ENCODE results near the gene PRR15L.
"Not testable (repeated sequence)": the region's sequence is repeated elsewhere in the genome, so short reads cannot be mapped to it uniquely, and the experiment has no call there.

The PRR15L gene, protein sequence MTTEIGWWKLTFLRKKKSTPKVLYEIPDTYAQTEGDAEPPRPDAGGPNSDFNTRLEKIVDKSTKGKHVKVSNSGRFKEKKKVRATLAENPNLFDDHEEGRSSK

DNA sequence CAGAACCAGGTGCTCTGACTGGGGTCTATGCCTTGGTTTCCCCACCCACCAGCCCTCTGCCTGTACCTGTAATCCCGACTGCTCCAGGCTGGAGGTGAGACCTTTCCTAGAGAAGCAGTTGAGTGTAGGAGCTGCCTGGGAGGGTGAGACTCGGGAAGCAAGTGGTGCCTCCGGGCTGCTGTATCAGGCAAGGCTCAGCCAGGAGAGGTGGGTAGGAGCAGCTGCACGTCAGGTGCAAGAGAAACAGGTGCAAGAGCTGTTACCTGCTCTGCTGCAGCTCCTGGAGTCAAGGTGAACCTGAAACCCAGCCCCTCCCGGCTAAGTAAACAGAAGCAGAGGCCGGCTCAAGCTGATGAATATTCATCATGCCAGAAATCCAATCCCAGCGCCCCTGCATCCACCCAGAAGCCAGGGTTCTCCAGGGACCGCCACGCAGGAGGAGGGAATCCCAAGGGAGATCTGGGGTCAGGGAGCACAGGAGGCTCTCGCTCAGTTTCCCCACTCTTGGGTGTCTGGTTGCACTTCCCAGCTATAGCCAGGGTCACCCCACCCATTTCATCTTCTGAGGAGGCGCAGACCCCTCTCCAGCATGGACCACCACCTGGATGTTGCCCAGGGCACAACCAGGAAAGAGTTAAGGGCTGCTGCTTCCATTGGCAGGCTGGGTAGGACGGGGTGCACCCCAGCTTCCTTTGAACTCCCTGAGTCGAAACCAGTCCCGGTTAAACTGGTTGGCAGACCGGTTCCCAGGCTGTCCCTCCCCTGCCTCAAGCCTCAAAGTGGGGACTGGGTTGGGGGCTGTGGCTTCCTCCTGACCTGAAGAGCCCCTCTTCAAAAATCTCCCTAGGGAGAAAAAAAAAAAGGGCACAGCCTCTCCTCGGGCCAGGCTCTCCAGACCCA is at the start of gene PRR15L:
Gene PRR15L (minus strand): TSS at position 293 of the 900 bp plus-strand sequence. CDS start 4,649 bp downstream, outside the sequence.
- no peak for DNase-seq

GRCh38 chr17:48006936-48007709 is 49.4 kb upstream of the PRR15L start:
- DNase-seq, result no peak

DNA sequence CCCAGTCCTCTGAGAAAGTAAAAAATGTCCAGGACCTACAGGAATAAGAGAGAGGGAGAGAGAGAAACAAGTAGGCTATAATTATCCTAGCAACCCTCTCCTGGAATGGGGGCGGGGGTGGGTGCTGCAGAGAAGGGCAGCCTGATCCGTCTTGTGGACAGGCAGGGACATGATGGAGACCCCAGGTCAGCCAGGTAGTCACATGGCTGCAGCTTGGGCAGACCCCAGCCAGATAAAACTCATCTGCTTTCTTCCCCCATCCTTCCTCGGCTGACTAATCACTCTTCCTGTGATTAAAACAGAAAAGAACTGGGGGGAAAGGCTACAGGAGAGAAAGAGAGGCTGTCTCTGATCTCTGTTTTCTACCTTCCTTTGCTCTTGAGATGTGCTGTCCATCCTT is 47.3 kb upstream of the PRR15L start:
- DNase-seq, result no peak

- no peak for DNase-seq
Measured at GRCh38 chr17:48003417-48004151, 45.9 kb upstream of the PRR15L start.

DNA sequence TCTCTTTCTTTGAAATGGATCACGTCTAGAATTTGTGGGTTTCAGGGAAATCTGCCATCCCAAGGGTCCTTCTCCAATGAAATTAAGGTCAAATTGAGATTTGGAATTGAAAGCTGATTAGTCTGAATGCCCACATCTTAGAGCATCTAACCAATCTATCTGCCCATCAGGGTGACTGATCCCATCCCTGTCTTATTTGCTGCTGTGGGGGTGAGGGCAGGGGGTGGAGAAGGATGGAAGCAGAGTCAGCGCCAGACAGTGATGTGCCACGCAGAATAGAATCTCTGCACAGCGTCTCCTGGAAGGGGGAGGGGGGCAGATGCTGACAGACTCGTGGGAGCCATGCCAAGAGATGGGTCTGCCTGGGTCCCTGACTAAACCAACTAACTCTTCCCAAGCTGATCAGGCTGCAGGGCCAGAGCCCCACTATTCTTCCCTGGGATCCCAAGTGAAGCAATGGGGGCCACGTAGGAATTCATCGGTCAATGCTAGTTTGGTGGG is 45.3 kb upstream of the PRR15L start:
- no peak for DNase-seq

- DNase-seq, result peak; percentile 73
Measured at GRCh38 chr17:48002266-48002915, 44.7 kb upstream of the PRR15L start.

DNA sequence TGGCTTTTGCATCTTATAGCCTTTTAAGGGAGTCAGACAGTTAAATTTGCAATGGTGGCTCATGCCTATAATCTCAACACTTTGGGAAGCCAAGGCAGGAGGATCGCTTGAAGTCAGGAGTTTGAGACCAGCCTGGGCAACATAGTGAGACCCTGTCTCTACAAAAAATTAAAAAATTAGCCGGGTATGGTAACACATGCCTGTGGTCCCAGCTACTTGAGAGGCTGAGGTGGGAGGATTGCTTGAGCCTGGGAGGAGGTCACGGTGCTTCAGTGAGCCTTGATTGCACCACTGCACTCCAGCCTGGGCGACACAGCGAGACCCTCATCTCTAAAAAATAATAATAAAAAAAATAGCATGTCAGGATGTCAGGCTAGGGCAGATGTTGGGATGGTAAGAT is 44.0 kb upstream of the PRR15L start:
- DNase-seq, result not testable (repeated sequence)

DNA sequence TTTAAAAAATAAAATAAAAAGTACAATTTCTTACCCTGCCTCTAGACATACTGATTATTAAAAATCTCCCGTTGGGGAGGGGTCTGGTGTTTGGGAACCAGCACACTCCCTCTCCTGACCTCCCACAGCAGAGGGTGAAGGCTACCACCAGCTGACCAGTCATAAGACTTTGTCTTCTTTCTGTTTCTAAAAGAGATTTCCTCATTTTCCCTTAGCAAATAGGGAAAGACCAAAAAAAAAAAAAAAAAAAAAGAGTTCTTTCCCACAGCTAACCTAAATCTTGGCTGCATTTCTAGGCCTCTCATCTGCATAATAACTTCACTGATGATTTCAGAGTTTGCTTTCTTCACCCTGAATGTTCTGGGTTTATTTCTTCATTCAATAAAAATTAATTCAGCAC is 43.5 kb upstream of the PRR15L start:
- no peak for DNase-seq

GRCh38 chr17:47999582-47999981 is 41.9 kb upstream of the PRR15L start:
- DNase-seq, result peak; percentile 20

GRCh38 chr17:47998044-47998443 is 40.4 kb upstream of the PRR15L start:
- no peak for DNase-seq

- DNase-seq, result no peak
Measured at GRCh38 chr17:47997586-47997985, 39.9 kb upstream of the PRR15L start.

GRCh38 chr17:47996201-47996600 is 38.5 kb upstream of the PRR15L start:
- no peak for DNase-seq

GRCh38 chr17:47995241-47995935 is 37.7 kb upstream of the PRR15L start:
- no peak for DNase-seq

GRCh38 chr17:47994724-47995123 is 37.0 kb upstream of the PRR15L start:
- no peak for DNase-seq

- no peak for DNase-seq
Measured at GRCh38 chr17:47993964-47994363, 36.3 kb upstream of the PRR15L start.

DNA sequence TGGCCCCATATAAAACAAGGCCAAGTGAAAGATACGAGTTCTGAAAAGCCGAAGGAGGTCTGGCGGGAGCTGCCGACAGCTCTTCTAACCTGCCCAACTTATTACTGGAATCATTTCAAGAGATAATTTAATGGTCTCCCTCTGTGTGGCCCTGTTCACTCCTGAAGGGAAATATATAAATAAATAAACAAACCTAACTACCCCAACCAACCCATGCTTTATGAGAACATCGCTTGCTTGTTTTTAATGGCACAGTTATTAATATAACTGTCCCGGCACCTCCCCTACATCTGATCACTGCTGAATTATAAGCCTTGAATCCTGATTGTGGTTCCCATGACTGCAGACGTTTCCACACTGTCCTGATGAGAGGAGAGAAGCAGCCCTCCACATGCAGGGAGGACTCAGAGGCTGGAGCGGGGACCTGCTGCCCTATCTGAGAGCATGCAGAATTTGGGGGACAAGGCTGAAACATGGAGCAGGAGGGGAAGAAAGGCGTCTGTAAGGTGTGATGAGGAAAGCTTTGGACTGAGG is 35.4 kb upstream of the PRR15L start:
- no peak for DNase-seq

DNA sequence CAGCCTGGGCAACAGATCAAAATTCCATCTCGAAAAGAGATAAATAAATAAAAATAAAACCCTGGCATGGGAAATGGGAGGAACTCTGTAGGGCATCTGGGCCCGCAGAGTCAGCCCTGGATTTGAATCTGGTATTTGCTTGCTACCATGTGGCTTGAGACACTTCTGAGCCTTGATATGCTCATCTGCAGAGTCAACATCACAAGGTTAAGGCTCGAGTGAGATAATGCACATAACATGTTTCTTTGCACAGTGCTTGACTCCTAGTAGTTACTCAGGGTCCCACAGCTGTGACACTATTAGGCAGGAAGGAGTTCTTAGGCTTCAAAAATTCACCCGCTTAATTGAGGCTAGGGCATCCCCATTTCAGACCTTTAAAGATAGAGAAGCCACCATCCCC is 34.5 kb upstream of the PRR15L start:
- no peak for DNase-seq

GRCh38 chr17:47990962-47991731 is 33.5 kb upstream of the PRR15L start:
- DNase-seq, result peak; percentile 62

GRCh38 chr17:47989700-47990099 is 32.0 kb upstream of the PRR15L start:
- DNase-seq, result no peak

DNA sequence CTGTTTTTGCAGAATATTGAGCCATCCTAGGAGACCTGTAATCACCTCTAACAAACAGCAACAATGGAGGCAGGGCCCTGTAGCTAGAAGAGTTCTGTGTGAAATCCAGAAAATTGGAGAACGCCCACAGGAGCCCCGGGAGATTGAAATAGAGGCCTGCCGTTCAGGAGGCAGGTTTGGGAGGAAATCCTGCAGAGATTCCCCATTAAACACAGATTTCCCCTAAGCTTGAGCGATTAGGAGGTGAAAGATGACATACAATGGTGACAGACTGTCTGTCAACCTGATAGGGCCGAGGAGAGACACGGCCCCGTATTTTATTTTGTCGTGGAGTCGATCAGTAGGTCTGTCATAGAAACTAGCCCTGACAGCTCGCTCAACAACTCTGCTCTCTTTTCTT is 31.5 kb upstream of the PRR15L start:
- DNase-seq, result no peak

GRCh38 chr17:47988445-47988844 is 30.8 kb upstream of the PRR15L start:
- DNase-seq, result not testable (repeated sequence)

All from HCEC 1CT (cell line).